ENCODE data around the gene HBP1.

DNA sequence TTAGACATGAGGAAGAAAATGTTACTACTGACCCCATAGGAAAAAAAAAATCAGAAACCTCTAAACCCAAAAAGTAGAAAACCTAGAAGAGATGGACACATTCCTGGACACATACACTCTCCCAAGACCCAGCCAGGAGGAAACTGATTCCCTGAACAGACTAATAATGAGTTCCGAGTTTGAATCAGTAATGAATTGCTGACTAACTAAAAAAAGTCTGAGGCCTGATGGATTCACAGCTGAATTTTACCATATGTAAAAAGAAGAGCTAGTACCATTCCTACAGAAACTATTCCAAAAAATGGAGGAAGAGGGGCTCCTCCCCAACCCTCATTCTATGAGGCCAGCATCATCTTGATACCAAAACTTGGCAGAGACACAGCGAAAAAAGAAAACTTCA is 75.8 kb downstream of the HBP1 start:
- TF ChIP-seq, protein P1, sequence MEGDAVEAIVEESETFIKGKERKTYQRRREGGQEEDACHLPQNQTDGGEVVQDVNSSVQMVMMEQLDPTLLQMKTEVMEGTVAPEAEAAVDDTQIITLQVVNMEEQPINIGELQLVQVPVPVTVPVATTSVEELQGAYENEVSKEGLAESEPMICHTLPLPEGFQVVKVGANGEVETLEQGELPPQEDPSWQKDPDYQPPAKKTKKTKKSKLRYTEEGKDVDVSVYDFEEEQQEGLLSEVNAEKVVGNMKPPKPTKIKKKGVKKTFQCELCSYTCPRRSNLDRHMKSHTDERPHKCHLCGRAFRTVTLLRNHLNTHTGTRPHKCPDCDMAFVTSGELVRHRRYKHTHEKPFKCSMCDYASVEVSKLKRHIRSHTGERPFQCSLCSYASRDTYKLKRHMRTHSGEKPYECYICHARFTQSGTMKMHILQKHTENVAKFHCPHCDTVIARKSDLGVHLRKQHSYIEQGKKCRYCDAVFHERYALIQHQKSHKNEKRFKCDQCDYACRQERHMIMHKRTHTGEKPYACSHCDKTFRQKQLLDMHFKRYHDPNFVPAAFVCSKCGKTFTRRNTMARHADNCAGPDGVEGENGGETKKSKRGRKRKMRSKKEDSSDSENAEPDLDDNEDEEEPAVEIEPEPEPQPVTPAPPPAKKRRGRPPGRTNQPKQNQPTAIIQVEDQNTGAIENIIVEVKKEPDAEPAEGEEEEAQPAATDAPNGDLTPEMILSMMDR (IDR thresholded peaks at IDR 0.05): no peak
- TF ChIP-seq GRHL2 (CRISPR knock-in tag; IDR thresholded peaks at IDR 0.05; ENCODE audit: insufficient replicate concordance, severe bottlenecking) (no peak), ZNF138 (CRISPR knock-in tag; conservative IDR thresholded peaks at IDR 0.05) (no peak), GTF2I (CRISPR knock-in tag; conservative IDR thresholded peaks at IDR 0.05) (no peak), FOXP1 (CRISPR knock-in tag; IDR thresholded peaks at IDR 0.05; ENCODE audit: borderline replicate concordance) (no peak), SP1 (CRISPR knock-in tag; conservative IDR thresholded peaks at IDR 0.05) (no peak)
- TF ChIP-seq, protein P2, sequence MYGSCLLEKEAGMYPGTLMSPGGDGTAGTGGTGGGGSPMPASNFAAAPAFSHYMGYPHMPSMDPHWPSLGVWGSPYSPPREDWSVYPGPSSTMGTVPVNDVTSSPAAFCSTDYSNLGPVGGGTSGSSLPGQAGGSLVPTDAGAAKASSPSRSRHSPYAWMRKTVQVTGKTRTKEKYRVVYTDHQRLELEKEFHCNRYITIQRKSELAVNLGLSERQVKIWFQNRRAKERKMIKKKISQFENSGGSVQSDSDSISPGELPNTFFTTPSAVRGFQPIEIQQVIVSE (CRISPR knock-in tag; IDR thresholded peaks at IDR 0.05; ENCODE audit: borderline replicate concordance): no peak
- TF ChIP-seq, protein P3, sequence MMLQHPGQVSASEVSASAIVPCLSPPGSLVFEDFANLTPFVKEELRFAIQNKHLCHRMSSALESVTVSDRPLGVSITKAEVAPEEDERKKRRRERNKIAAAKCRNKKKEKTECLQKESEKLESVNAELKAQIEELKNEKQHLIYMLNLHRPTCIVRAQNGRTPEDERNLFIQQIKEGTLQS (CRISPR knock-in tag; conservative IDR thresholded peaks at IDR 0.05): no peak
